HL-60 (cell line): ENCODE measurements around the gene TNRC18.
"Not testable (repeated sequence)": the region's sequence is repeated elsewhere in the genome, so short reads cannot be mapped to it uniquely, and the experiment has no call there.

Experiments used
- DNase-seq, 2 experiments: peaks; one replicate each; pipeline ENCODE4 v3.0.0-alpha.2; 2010 to 2020; ENCODE audit warnings: low read depth in 1 of 2, low spot score in 1 of 2
- H3K27ac ChIP-seq: fragments of 250-450 bp; sonication (Bioruptor Pico); replicated peaks from 2 replicates; pipeline ENCODE4 v1.5.1; 2020; ENCODE audit warnings: mild to moderate bottlenecking, moderate library complexity
- H3K27me3 ChIP-seq: fragments of 250-450 bp; sonication (Bioruptor Pico); 2 replicates; pipeline ENCODE4 v1.5.1; 2021; ENCODE audit warnings: mild to moderate bottlenecking, moderate library complexity; ENCODE audit not compliant: insufficient read depth, poor library complexity, severe bottlenecking
- H3K4me3 ChIP-seq: replicated peaks from 2 replicates; pipeline ENCODE4 v1.5.1; 2011; ENCODE audit warnings: mild to moderate bottlenecking, control low read depth, low read length; ENCODE audit not compliant: insufficient read depth
- GABPA ChIP-seq: IDR thresholded peaks from 2 replicates; pipeline ENCODE4 v1.6.1; 2012; ENCODE audit warnings: low read depth
- POLR2AphosphoS5 ChIP-seq: IDR thresholded peaks from 2 replicates; pipeline ENCODE4 v1.6.1; 2012; ENCODE audit warnings: low read depth
- SPI1 ChIP-seq: IDR thresholded peaks from 2 replicates; pipeline ENCODE4 v1.6.1; 2012; ENCODE audit warnings: low read depth, mild to moderate bottlenecking, borderline replicate concordance
- TF ChIP-seq, protein P1 (sequence below): IDR thresholded peaks from one replicate; pipeline ENCODE4 v1.5.1; 2011; ENCODE audit warnings: low read length, control low read depth, inconsistent platforms; ENCODE audit not compliant: insufficient read depth
- TF ChIP-seq, protein P2 (sequence below): IDR thresholded peaks from 2 replicates; pipeline ENCODE4 v1.6.1; 2012; ENCODE audit warnings: low read depth; ENCODE audit not compliant: insufficient replicate concordance

The TNRC18 gene

DNA sequence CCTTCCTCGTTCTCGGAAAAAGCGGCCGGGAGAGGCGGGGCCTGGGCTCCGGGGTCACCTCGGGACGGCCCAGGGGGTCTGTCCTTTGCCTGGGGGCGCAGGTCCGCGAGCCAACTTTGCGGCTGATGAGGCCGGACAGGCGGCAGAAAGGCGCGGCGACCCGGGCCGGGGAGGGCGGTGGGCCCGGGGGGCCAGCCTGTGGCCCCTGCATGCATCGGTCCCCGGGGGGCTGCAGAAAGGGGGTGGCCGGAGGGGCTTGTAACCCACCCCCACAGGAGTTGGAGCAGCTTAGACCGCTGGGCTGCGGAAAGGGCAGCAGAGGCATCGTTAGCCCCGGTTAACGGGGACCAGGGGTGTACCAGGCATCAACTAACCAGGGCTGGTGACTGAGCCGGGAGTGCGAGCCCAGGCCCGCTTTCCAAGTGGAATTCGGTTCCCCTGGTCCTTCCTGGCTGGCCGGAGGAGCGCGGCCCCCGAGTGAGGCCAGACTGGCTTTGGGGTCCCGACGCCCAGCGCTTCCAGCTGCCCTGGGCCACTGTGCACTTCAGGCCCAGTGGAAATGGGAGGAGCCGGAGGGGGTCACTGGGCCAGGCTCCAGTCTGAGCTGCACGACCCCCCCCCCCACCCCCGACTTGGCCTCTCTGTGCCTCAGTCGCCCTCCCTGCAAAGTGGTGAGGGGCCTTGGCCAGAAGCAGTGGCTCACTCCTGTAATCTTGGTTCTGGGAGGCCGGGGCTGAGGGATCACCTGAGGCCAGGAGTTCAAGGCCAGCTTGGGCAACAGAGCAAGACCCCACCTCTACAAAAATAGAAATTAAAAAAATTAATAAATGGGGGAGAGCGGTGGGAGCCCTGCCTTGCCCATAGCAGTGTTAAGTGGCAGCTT is 140.0 kb downstream of the TNRC18 start:
- no peak overlapping the region for H3K27ac ChIP-seq
- DNase-seq: no peak
- peaks cover 7% of the 10 kb centered on the region for H3K27me3 ChIP-seq
- peak overlapping the region; percentile 31 for H3K4me3 ChIP-seq
- TF ChIP-seq POLR2AphosphoS5 (no peak), SPI1 (no peak), GABPA (no peak)
- TF ChIP-seq, protein P1, sequence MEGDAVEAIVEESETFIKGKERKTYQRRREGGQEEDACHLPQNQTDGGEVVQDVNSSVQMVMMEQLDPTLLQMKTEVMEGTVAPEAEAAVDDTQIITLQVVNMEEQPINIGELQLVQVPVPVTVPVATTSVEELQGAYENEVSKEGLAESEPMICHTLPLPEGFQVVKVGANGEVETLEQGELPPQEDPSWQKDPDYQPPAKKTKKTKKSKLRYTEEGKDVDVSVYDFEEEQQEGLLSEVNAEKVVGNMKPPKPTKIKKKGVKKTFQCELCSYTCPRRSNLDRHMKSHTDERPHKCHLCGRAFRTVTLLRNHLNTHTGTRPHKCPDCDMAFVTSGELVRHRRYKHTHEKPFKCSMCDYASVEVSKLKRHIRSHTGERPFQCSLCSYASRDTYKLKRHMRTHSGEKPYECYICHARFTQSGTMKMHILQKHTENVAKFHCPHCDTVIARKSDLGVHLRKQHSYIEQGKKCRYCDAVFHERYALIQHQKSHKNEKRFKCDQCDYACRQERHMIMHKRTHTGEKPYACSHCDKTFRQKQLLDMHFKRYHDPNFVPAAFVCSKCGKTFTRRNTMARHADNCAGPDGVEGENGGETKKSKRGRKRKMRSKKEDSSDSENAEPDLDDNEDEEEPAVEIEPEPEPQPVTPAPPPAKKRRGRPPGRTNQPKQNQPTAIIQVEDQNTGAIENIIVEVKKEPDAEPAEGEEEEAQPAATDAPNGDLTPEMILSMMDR: no peak
- TF ChIP-seq, protein P2, sequence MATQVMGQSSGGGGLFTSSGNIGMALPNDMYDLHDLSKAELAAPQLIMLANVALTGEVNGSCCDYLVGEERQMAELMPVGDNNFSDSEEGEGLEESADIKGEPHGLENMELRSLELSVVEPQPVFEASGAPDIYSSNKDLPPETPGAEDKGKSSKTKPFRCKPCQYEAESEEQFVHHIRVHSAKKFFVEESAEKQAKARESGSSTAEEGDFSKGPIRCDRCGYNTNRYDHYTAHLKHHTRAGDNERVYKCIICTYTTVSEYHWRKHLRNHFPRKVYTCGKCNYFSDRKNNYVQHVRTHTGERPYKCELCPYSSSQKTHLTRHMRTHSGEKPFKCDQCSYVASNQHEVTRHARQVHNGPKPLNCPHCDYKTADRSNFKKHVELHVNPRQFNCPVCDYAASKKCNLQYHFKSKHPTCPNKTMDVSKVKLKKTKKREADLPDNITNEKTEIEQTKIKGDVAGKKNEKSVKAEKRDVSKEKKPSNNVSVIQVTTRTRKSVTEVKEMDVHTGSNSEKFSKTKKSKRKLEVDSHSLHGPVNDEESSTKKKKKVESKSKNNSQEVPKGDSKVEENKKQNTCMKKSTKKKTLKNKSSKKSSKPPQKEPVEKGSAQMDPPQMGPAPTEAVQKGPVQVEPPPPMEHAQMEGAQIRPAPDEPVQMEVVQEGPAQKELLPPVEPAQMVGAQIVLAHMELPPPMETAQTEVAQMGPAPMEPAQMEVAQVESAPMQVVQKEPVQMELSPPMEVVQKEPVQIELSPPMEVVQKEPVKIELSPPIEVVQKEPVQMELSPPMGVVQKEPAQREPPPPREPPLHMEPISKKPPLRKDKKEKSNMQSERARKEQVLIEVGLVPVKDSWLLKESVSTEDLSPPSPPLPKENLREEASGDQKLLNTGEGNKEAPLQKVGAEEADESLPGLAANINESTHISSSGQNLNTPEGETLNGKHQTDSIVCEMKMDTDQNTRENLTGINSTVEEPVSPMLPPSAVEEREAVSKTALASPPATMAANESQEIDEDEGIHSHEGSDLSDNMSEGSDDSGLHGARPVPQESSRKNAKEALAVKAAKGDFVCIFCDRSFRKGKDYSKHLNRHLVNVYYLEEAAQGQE: no peak

DNA sequence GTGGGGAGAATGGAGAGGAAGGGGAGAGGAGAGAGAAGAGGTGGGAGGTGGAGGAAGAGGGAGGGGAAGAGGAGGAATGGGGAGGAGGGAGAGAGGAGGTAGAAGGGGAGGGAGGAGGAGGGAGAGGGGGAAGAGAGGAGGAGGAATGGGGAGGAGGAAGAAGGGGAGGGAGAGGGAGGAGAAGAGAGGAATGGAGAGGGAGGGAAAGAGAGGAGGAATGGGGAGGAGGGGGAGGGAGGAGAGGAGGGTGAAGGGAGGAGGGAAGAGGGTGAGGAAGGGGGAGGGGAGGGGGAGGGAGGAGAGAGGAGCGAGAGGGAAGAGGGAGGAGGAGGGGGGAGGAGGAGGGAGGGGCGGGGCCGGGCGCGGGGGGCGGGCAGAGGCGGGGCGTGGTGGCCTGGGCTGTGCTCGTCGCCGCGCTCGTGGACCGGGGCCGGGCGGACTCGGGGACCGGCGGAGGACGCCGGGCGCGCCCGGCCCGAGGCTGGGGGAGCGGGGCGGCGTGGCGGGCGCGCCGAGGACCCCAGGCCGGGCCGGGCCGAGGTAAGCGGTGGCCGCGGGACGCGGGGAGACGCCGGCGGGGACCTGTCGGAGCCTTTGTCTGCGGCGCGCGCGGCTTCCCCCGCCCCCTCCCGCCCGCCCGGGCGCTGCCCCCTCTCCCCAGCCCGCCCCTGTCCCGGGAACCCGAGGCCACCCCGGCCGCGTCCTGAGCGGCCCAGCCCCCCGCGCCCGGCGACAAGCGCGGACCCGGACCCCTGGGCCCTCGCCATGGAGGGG is 140.9 kb downstream of the TNRC18 start, which contains the start of gene SLC29A4:
Gene SLC29A4 (plus strand): TSS at position 401 of the 774 bp plus-strand sequence. CDS start 4,874 bp downstream, outside the sequence.
- TF ChIP-seq POLR2AphosphoS5 (no peak), GABPA (no peak), SPI1 (no peak)
- TF ChIP-seq, protein P2: no peak
- TF ChIP-seq, protein P1: no peak
- Histone ChIP-seq H3K27ac (no peak within 1 kb of the TSS), H3K4me3 (peak within 1 kb of the TSS; percentile 31), H3K27me3 (peaks cover 7% of the 10 kb centered on the region)
- DNase-seq: peak in 1 of 2 experiments; percentile 71

DNA sequence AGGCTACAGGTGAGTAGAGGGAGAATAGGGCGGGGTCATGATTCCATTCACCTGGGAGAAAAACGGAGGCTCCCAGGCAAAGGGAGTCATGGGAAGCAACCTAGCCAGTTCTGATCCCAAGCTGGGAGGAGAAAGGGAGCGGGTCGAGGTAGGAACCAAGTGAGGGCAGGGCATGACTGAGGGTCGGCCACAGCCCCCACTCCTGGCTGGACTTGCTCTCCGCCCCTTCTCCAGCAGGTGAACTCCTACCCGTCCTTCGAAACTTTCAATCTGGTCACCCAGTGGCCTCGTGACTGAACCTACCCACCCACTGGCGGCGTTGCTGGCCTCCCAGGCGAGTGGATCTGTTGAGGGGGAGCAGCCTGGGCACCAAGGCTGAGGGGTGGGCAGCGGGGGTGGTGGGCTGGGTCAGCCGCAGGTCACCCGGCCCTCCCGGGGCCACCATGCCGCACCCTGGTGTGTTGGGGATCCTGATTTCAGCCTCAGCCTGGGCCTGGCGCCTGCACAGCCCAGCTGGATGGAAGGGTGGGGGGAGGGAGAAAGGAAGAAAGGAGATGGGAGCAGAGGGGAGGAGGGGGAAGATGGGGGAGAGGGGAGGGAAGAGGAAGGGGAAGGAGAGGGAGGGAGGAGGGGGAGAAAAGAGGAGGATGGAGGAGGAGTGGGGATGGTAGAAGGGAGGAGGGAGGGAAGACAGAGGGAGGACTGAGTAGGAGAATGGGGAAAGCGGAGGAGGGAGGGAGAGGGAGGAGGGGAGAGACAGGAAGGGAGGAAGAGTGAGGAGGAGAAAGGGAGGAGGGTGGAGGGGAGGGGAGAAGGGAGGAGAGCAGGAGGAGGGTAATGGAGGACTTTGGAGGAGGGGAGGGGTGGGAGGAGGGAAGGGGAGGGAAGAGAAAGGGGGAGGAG is 141.8 kb downstream of the TNRC18 start:
- not testable (repeated sequence) for DNase-seq, H3K27me3 ChIP-seq, H3K4me3 ChIP-seq, H3K27ac ChIP-seq
